ENCODE measurements around the gene GGPS1.
A peak's percentile ranks its signal among the peaks of the same experiment; 100 is the strongest.
"Not testable (repeated sequence)": the region's sequence is repeated elsewhere in the genome, so short reads cannot be mapped to it uniquely, and the experiment has no call there.

GGPS1 gene

DNA sequence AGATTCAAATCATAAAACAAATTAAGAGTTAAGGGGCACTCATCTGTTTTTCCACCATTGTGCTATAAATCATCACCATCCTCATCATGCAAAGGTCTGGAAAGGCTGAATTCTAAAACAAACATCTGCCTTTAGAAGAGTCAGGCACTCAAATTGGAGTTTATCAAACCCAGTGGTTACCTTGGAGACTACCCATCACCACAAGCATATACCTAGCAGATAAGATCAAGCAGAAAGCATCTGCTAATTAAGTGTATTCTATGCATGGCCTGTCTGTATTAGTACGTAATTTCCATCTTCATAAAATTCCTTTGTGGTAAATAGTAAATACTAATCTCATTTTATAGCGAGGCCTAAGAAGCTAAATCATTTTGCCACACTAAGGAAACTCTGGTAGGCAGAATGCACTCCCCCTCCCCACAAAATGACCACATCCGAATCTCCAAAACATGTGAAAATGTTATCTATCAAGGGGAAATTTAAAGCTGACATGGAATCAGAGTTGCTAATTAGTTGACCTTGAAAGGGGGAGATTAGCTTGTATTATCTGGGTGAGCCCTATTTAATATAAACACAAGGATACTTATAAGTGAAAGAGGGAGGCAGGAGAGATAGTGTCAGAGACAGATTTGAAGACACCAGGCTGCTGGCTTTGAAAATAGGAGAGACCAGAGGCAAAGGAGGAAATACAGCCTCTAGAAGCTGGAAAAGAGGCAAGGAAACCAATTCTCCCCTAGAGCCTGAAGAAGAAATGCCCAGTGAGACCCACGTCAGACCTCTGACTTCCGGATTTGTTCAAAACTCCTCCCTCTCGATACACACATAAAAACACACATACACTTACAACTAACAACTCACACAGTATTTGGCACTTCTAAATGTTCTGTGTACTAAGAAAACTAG lies 23.6 kb upstream of the GGPS1 start:
- DNase-seq, result peak; percentile 36

DNA sequence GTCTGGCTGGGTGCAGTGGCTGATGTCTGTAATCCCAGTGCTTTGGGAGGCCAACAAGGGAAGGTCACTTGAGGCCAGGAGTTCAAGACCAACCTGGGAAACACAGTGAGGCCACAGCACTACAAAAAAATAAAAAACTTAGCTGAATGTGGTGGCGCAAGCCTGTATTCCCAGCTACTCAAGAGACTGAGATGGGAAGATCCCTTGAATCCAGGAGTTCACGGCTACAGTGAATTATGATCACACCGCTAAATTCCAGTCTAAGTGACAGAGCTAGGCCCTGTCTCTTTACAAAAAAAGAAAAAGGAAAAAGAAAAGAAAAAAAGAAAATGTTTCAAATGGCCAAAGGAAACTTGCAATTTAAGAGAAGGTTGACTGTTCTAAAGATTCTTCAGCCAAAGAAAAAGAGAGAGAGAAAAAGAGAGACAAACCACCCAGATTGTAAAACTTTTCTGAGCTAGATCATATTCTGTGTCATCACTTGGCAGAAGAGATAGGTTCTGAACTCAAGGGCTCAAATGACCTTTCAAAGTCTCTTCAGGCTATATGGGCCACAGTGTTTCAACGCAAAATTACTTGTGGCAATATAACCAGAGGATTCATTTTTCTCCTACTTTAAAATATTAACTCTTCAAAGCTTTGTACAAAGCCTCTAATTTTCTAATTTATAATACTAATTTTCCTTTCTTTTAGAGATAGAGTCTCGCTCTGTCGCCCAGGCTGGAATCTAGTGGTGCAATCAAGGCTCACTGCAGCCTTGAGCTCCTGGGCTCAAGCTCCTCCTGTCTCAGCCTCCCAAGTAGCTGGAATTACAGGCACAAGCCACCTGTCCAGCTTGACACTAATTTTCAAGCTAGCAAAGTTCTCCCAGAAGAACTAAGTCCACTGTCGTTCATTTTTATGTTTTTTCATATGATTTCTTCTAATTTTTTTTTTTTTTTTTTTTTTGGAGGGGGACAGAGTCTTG lies 20.9 kb upstream of the GGPS1 start:
- DNase-seq, result no peak

DNA sequence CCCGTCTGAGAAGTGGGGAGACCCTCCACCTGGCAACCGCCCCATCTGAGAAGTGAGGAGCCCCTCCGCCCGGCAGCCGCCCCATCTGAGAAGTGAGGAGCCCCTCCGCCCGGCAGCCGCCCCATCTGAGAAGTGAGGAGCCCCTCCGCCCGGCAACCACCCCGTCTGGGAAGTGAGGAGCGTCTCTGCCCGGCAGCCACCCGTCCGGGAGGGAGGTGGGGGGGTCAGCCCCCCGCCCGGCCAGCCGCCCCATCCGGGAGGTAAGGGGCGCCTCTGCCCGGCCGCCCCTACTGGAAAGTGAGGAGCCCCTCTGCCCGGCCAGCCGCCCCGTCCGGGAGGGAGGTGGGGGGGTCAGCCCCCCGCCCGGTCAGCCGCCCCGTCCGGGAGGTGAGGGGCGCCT lies 19.2 kb upstream of the GGPS1 start:
- not testable (repeated sequence) for DNase-seq

DNA sequence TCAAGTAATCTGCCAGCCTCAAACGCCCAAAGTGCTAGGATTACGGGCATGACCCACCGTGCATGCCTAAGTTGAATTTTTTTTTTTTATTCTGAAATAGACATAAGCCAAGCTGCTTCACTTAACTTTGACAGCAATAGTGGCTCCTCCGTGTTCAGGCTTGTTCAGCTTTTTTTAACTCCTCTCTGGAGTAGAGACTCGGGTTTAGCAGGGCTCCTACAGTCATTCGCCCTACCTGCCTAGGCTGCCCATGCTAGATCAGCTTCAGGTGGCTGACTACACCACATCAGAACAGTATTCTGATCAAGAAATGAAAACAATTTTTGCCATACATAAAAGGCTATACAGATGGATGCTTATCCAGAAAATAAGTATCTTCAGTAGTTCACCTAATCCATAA lies 15.1 kb upstream of the GGPS1 start:
- no peak for DNase-seq

DNA sequence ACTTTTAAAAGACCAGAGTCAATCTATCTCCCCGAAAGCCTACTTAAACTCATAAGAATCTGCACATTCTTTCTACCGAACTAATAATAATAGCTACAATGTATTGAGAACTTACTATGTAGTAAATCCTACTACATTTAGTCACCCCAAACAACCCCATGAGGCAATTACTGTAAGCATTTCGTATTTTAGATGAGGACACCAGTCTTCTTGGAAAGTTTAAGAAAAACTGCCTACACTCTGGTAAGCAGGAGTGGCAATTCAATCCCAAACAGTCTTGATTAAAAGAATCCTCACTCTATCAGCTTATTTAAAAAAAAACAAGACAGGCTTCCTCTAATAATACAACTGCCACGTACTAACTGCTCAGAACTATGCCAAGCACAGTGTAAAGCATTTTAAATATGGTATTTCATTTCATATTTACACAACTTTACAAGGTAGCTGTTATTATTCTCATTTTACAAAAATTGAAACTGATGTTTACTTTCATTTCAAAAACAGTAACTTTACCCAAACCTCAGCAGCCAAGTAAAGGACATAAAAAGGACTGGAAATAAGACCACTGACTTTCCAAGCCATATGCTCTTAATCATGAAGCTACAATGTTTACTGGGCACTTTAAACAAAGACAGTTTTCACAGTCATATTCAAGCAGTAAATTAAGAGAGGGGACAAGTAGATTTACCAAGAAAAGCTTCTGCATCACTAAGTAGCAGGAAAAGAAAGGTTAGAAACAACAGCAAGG lies 14.3 kb upstream of the GGPS1 start:
- DNase-seq, result no peak

DNA sequence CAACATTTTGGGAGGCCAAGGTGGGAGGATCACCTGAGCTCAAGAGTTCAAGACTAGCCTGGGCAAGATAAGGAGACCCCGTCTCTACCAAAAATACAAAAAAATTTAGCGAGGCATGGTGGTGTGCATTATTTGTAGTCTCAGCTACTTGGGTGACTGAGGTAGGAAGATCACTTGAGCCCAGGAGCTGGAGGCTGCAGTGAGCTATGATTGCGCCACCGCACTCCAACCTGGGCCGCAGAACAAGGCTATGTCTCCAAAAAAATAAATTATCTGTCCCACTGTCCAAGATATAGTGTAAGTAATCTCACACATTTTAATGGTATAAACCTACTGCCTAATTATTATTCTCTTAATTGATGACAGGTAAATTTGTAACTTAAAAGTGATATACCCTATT lies 13.2 kb upstream of the GGPS1 start:
- no peak for DNase-seq

DNA sequence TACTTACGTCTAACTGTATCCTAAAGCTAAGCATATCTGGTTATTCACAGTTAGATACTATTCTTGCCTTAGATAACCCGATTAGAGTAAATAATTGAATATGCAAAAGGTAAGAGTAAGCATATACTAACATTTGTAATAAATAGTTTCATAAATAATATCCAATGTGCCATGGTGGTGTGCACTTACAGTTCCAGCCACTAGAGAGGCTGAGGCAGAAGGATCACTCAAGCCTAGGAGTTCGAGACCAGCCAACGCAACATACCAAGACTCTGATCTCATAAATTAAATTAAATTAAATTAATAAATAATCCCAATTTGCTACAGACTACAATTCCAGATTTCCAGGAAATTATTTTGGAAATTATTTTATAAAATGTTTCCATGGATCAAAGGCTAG lies 12.6 kb upstream of the GGPS1 start:
- no peak for DNase-seq

DNA sequence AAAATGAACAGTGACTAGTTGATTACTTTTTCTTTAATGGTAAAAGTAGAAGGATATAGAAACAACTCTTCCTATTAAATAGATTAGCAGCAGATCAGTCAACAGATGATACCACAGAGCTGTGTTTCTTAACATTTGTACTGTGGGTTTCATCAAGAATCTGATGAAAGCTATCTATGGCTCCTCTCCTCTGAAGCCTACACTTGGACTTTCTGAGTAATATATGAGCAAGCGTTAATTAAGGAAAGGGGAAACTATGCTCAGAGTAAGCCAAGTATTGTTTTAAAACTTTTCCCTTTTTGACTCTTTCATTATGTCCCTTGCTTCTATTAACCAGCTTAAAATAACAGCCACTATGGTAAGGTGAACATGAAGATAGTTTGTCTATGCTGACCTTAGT lies 11.2 kb upstream of the GGPS1 start:
- DNase-seq, result no peak

DNA sequence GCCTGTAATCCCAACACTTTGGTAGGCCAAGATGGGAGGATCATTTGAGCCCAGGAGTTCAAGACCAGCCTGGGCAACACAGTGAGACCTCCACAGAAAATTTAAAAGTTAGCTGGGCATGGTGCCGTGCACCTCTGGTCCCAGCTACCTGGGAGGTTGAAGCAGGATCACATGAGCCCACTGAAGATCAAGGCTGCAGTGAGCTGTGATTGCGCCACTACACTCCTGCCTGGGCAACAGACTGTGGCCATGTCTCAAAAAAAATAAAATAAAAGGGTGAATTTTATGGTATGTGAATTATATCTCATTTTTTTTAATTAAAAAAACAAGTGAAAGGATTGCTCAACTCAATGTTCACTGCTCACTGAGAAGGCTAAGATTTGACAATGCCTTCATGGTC lies 9.1 kb upstream of the GGPS1 start:
- DNase-seq, result no peak

DNA sequence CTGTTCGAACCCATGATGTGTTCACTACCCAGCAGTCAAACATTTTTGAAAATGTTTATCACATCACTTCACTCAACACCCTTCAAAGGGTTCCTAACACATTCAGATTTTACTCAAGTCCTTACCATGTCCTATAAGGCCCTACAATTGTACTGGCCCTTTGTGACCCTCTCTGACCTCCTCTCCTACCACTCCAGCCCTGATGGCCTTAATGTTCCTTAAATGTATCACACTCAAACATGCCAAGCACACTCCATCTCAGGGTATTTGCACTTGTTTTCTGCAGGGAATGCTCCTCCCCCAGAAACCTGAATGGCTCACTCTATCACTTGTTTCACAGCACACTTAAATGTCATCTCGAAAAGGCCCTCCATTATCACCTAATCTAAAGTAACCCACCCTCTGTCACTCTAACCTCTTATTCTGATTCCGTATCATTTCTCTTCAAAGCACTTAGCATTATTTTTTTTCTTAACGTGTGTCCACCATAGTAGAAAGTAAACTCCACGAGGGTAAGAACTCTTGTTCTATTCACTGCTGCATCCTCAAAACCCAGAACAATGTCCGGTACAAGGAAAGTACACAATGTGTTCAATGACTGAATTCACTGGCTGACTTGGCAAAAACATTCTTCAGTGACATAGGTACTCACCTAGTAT lies 7.7 kb upstream of the GGPS1 start:
- DNase-seq, result no peak

DNA sequence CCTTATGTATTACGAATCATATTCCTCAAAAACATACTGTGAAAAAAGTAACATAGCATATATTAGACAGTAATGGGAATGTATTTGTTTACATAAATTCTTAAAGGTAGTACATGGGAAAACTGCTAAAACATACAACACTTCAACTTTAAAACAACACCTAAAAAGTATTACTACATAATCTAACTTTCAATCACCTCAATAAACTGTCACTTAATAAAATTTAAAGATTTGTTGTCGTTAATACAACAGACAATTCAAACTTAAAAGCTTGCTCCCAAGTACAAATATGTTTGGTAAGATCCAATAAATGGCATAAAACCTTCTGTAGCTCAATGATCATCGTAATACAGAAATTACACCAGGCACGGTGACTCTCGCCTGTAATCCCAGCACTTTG lies 4.1 kb upstream of the GGPS1 start:
- DNase-seq, result no peak

DNA sequence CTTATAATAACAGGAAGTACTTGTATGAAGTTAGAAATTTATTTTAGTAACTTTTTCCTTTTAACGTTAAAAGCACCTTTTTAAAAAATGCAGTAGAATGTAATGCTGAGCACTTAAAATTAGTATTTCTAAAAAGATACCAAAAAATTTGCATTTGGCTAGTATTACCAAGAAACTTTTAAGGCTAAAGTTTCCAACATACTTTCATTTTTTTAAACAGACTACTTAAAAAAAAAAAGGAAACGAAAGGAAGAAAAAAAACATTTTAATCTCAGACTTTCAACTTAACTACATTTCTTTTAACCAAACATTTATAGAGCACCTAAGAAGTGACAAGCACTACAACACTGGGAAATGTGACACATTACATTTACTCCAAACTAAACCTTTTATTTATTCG lies 3.2 kb upstream of the GGPS1 start:
- no peak for DNase-seq

DNA sequence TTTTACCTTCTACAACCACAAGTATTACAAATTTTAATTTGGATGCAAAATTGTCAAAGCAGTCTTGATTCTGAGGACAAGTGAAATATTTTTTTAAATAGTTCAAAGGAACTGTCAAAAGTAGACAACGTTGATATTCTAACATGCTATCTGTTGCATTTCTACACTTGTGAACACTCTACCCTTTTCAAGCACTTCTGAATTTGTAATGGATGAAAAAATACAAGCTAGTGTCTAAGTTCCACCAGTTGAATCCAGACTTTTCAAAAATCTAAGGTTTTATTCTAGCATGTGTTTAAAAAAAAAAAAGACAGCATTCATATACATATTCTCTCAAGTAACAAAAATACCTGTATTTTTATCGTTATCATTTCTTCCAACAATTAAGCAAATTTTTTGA lies 2.5 kb upstream of the GGPS1 start:
- DNase-seq, result no peak

DNA sequence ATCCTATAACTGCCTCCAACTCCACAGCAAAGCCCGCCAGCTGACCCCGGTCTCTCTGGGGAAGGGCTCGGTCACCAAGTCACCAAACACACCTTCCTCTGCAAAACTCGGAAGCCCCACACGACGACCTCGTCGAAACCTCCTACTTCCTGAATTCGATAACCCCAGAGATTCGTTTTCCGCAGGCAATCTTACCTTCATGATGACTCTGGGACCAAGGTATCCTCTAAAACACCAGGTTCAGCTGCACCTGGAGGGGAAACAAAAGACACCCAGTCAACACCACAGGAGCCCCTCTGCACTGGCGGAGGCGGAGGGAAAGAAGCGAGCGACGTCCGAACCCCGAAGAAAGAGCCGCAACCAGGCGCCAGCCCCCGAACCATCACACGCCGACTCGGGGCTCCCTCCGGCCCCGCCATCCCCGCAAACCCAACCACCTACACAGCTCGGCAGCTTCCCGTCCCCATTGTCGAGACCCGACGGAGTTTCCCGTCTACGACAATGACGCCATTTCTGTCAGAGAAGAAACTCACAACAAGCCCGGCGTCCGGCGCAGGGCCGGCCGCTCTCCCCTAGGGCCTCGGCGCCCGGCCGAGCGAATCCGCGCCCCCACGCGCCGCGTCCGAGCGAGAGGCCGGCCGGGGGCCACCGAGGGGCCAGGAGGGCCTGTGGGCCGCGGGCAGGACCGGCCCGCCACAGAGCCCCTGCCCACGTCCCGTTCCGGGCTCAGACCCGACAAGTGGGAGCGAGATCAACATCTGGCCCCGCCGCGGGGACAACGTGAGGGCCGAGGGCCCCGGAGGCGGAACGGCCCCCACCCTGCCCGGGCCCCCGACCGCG lies 1.4 kb upstream of the GGPS1 start:
- DNase-seq, result peak; percentile 69

DNA sequence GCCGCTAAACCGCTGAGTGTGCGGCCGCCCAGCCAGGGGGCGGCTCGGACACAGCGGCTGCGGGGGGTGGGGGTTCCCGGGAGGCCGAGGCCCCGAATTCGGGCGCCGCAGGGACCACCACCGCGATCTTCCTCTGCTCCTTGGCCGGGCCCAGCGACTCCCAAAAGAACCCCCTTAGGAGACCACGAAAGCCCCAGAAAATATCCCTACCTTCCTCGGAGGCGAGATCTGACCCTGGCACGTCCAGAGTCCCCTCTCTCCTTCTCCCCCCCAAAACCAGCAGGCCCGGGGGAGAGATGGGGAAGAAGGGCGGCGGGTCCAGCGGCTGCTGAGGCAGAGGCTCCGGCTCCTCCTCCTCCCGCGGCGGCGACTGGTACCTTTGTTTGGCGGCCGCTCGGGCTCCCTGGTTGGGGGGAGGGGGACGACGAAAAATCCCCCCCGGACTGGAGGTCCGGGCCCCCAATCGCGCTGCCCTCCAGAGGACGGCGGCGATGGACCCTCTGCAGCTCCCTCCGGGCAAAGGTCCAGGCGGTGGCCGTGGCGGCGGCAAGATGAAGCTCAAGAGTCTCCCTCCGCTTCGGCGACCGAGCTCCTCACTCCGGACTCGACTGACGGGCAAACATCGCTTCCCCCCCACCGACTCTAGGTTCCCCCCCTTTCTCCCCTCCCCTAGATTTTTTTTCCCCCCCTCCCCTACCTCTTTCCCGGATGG lies 655 bp upstream of the GGPS1 start, which contains the start of gene ARID4B:
ARID4B (minus strand) TSS at position 621 of the 712 bp plus-strand sequence. CDS start 1,260 bp downstream, outside the sequence.
- DNase-seq, result no peak

DNA sequence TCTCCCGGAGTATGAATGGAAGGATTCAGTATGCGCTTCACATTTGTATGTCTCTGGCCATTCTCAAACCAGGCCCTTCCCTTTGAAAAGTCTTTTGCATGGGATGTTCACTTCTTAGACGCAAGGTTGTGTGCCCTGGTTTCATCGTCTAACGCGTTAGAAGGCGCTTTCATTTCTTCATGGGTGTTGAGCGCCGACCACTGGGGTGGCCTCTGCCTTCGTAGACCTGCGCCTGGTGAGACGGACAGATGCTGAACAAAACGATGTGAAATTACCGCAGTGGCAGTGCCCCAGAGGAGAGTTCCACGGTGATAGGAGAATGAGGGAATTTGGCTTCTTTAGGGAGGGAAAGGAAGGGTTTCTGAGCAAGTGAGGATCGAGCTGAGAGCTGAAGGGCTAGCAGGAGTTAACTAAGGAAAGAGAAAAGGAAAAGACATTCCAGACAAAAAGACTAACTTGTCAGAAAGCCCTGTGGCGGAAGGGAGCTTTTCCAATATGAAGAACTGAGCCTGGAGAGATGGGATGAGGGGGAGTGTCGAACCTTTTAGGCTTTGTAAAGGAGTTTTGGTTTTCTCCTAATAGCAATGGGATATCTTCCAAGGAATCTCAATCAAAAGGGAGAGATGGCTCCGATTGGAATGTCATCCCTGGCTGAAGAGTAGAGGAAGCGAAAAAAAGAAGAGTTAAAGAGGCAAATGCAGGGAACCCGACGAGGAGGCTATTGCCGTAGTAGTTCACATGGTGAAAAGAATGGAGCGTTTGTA lies 951 bp downstream of the GGPS1 start:
- DNase-seq, result peak; percentile 39

DNA sequence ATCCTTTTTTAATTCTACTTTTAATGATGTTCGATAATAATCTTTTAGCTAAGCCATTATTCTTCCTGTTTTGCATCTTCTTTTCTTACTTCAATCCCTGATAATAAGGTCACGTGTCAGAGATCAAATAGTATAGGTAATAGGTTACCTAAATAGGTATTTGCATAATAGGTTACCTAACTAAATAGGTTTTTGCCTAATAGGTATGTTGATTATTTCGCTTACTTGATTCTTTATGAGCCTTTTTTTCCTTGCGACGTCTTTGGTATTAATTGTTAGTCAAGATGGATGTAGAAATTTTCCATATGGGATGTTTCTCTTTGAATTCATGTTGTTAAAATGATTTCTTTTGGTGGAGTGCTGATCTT lies 2.5 kb downstream of the GGPS1 start:
- no peak for DNase-seq

DNA sequence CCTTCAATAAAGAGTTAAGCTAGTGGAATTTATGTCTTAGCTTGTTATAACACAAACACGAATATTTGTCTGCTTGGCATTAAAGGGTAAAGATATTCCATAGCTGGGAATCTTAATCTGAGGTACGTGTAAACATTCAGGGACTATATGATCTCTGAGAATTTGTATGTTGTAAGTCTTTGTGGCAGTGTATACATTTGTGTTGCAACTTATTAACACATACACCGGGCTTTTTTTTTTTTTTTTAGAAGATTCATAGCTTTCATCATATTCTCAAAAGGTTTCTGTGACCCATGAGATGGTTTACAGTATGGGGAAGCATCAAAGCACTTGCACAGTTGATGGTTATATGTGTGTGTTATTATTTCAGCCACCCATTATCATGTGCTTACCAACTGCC lies 3.0 kb downstream of the GGPS1 start:
- DNase-seq, result no peak

DNA sequence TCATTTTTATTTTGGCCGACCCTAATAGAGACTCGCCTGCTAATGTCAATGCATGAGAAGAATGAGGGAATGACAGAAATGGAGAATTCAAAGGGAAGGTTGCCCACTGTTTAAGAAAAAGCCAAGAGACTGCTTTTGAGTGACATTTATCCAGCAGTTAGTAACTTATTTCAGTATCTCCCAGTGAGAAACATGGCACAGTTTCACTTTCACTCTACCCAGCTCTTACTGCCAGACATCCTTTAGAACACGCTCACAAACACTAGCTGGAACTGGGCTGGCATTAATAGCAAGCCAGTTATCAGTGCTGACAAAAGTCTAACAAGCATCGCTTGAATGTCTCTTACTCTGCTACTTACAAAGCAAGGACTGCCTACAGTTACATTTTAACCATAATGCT lies 8.5 kb downstream of the GGPS1 start:
- DNase-seq, result no peak

DNA sequence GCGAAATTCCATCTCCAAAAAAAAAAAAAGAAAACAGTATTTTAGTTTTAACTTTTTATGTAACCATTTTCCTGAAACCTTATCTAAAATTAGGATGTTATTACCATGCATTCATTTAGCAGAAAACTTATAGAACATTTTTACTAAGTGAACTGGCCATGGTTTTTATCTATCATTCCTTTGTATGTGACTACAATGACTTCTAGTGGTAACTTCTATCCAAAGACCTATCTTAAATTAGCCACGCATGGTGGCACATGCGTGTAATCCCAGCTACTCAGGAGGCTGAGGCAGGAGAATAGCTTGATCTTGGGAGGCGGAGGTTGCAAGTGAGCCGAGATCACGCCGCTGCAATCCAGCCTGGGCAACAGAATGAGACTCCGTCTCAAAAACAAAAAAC lies 11.4 kb downstream of the GGPS1 start:
- DNase-seq, result no peak

Data from effector CD4-positive, alpha-beta T cell (primary cell).